ENCODE measurements around the gene ADRA2A. TPM values are rescaled to one million over a fixed set of nuclear protein-coding genes. Genes with fewer than 3 reads are reported as not detected.

The ADRA2A gene
- total and polyA plus RNA-seq, 12 donors: 0.32 to 9.6 (median 2.9) TPM

- no peak for TF ChIP-seq POLR2A (IDR thresholded peaks at IDR 0.05)
- intact Hi-C loops (cut with DNase I): no loop called here
- H3K27me3 ChIP-seq: no peaks in the 10 kb centered on the region
- H3K27ac ChIP-seq: no peak overlapping the region
- WGBS, 4 donors: 70 to 84% (median 75%) methylated on average over 3 of the region's 3 CpGs
- H3K9me3 ChIP-seq (replicated peaks in 1 of 3): no peaks in the 10 kb centered on the region
- H3K36me3 ChIP-seq (replicated peaks in 1 of 2): no peaks in the 10 kb centered on the region
- H3K4me1 ChIP-seq (replicated peaks in 1 of 2): no peaks in the 10 kb centered on the region
- no peak overlapping the region for H3K4me3 ChIP-seq
- no peak for DNase-seq
Measured at GRCh38 chr10:111093741-111094380, 17.0 kb downstream of the ADRA2A start.

GRCh38 chr10:111098679-111099437 lies 22.0 kb downstream of the ADRA2A start:
- intact Hi-C loops (cut with DNase I): no loop called here
- Histone ChIP-seq H3K4me3 (no peak overlapping the region), H3K27ac (no peak overlapping the region), H3K4me1 (replicated peaks in 1 of 2) (no peaks in the 10 kb centered on the region), H3K9me3 (replicated peaks in 1 of 3) (no peaks in the 10 kb centered on the region), H3K27me3 (no peaks in the 10 kb centered on the region), H3K36me3 (replicated peaks in 1 of 2) (no peaks in the 10 kb centered on the region)
- TF ChIP-seq POLR2A (IDR thresholded peaks at IDR 0.05) (no peak), CTCF (IDR thresholded peaks at IDR 0.05) (no peak)
- no peak for DNase-seq
- WGBS, 4 donors: 72 to 88% (median 79%) methylated on average over 1 of the region's 1 CpG

GRCh38 chr10:111100198-111100597 lies 23.4 kb downstream of the ADRA2A start:
- Histone ChIP-seq H3K27me3 (no peaks in the 10 kb centered on the region), H3K27ac (no peak overlapping the region), H3K9me3 (replicated peaks in 1 of 3) (no peaks in the 10 kb centered on the region), H3K4me3 (no peak overlapping the region), H3K4me1 (replicated peaks in 1 of 2) (no peaks in the 10 kb centered on the region), H3K36me3 (replicated peaks in 1 of 2) (no peaks in the 10 kb centered on the region)
- intact Hi-C loops (cut with DNase I): no loop called here
- DNase-seq: no peak
- 65 to 78% (median 73%) methylated on average over 5 of the region's 5 CpGs for WGBS, 4 donors
- TF ChIP-seq CTCF (IDR thresholded peaks at IDR 0.05) (no peak), POLR2A (IDR thresholded peaks at IDR 0.05) (no peak)

GRCh38 chr10:111101796-111102195 lies 25.0 kb downstream of the ADRA2A start:
- WGBS, 4 donors: 87 to 92% (median 90%) methylated on average over 3 to 4 of the region's 4 CpGs
- Histone ChIP-seq H3K9me3 (replicated peaks in 1 of 3) (no peaks in the 10 kb centered on the region), H3K36me3 (replicated peaks in 1 of 2) (no peaks in the 10 kb centered on the region), H3K4me1 (replicated peaks in 1 of 2) (no peaks in the 10 kb centered on the region), H3K4me3 (no peak overlapping the region), H3K27me3 (no peaks in the 10 kb centered on the region), H3K27ac (no peak overlapping the region)
- intact Hi-C loops (cut with DNase I): no loop called here
- DNase-seq: no peak
- no peak for TF ChIP-seq POLR2A (IDR thresholded peaks at IDR 0.05)
- TF ChIP-seq CTCF (IDR thresholded peaks at IDR 0.05): no peak
